Spleen (tissue), 7 donors: ENCODE measurements around the gene NGB.

ENCODE experiments used
- POLR2AphosphoS5 ChIP-seq, 3 donors: sonication (generic); formaldehyde crosslinking; IDR thresholded peaks; one replicate each; pipeline ENCODE4 v1.5.1; 2017; ENCODE audit warnings: antibody characterized with exemption in 3 of 3
- TF ChIP-seq, protein P1 (sequence below), 11 experiments: fragments of 200-600 bp in 7 of 11; fragments of 450-650 bp in 4 of 11; sonication (generic) in 4 of 11; IDR thresholded peaks in 8 of 11; conservative IDR thresholded peaks in 3 of 11; 1 replicate in 7 of 11; 2 replicates in 4 of 11; pipeline versions ENCODE4 v1.4.0 to v1.8.0; 2016 to 2021; ENCODE audit warnings: antibody characterized with exemption in 11 of 11, inconsistent platforms in 4 of 11, mild to moderate bottlenecking in 1 of 11
- donor health status: DM: no; HTN: no; CAD: no; lungs with moderate emphysema.
- donor health status: DM: no; HTN: no; CAD: no.
- donor health status: DM: no; HTN: no; CAD: no.

GRCh38 chr14:77243853-77244252, 27.2 kb downstream of the NGB start:
- TF ChIP-seq, protein P1, sequence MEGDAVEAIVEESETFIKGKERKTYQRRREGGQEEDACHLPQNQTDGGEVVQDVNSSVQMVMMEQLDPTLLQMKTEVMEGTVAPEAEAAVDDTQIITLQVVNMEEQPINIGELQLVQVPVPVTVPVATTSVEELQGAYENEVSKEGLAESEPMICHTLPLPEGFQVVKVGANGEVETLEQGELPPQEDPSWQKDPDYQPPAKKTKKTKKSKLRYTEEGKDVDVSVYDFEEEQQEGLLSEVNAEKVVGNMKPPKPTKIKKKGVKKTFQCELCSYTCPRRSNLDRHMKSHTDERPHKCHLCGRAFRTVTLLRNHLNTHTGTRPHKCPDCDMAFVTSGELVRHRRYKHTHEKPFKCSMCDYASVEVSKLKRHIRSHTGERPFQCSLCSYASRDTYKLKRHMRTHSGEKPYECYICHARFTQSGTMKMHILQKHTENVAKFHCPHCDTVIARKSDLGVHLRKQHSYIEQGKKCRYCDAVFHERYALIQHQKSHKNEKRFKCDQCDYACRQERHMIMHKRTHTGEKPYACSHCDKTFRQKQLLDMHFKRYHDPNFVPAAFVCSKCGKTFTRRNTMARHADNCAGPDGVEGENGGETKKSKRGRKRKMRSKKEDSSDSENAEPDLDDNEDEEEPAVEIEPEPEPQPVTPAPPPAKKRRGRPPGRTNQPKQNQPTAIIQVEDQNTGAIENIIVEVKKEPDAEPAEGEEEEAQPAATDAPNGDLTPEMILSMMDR (IDR thresholded peaks at IDR 0.05 in 8 of 11, conservative IDR thresholded peaks at IDR 0.05 in 3 of 11), result no peak
- TF ChIP-seq POLR2AphosphoS5 (IDR thresholded peaks at IDR 0.05), result peak; percentile 20 to 53 (median 38)
